Keratinocyte (primary cell): ENCODE results near the gene U2AF1L4.

Experiments
- EZH2 ChIP-seq: IDR thresholded peaks from one replicate; pipeline ENCODE4 v1.6.1; 2012; ENCODE audit warnings: inconsistent platforms, mild to moderate bottlenecking, low read length, moderate library complexity
- TF ChIP-seq, protein P1 (sequence below), 3 experiments: IDR thresholded peaks in 1 of 3; conservative IDR thresholded peaks in 1 of 3; optimal IDR thresholded peaks in 1 of 3; 2 replicates in 2 of 3; 3 replicates in 1 of 3; pipeline versions ENCODE3 to v1.5.1; 2011; ENCODE audit warnings: low read length in 3 of 3, mild to moderate bottlenecking in 3 of 3, moderate library complexity in 2 of 3, control low read depth in 1 of 3, inconsistent platforms in 1 of 3; ENCODE audit not compliant: insufficient read depth in 2 of 3; ENCODE audit errors: extremely low read depth in 1 of 3

DNA sequence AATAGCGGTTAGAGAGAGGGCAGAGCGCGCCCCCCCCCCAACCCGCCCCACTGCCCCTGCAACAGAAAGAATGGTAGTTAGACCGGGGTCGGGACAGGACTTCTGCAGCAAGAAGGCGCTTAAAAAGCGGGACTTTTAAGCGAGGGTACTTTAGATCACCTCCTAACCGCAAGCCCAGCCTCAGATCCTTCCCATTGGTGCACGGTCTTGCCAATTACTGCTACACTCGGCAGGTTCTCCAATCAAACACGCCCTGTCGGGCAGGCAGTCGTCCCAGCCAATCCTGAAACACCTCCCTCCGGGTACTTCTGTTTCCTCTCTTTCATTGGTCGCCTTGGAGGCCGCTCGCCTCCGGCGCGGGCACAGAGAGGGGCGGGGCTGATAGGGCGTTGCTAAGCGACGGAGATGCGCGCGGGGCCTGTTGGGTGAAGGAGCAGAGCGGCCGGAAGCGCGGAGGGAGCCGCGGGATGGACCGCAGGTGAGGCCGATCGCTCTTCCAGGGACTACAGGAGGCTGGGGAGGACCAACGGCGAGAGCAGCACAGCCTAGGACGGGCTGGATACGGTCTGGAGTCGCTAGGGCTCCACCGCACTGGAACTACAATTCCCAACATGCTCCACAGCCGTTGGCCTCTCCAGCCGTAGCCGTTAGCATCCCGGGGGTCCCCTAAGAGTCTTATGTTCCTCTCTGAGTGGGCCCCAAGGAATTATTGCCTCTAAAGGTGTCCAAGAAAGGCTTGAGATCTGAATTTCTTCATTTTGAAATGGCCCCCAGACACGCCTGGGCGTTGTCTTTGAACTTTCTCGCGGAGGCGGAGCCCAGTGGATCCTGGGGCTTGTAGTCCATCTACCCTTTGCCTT, 12.8 kb upstream of the U2AF1L4 start, which contains the start of gene PROSER3:
- TF ChIP-seq, protein P1, sequence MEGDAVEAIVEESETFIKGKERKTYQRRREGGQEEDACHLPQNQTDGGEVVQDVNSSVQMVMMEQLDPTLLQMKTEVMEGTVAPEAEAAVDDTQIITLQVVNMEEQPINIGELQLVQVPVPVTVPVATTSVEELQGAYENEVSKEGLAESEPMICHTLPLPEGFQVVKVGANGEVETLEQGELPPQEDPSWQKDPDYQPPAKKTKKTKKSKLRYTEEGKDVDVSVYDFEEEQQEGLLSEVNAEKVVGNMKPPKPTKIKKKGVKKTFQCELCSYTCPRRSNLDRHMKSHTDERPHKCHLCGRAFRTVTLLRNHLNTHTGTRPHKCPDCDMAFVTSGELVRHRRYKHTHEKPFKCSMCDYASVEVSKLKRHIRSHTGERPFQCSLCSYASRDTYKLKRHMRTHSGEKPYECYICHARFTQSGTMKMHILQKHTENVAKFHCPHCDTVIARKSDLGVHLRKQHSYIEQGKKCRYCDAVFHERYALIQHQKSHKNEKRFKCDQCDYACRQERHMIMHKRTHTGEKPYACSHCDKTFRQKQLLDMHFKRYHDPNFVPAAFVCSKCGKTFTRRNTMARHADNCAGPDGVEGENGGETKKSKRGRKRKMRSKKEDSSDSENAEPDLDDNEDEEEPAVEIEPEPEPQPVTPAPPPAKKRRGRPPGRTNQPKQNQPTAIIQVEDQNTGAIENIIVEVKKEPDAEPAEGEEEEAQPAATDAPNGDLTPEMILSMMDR (optimal IDR thresholded peaks at IDR 0.05 in 1 of 3, IDR thresholded peaks at IDR 0.05 in 1 of 3, conservative IDR thresholded peaks at IDR 0.05 in 1 of 3; ENCODE audit: extremely low read depth in 1 of 3, insufficient read depth in 2 of 3, low read length in 3 of 3), result no peak
- TF ChIP-seq EZH2, result no peak
